NK-92 (cell line): ENCODE measurements around the gene RELN.
"Not testable (repeated sequence)": the region's sequence is repeated elsewhere in the genome, so short reads cannot be mapped to it uniquely, and the experiment has no call there.

Source experiments
- DNase-seq: peaks from one replicate; lab custom pipeline; 2025; ENCODE audit not compliant: unreplicated experiment; lab: John Stamatoyannopoulos, UW

Gene RELN

DNA sequence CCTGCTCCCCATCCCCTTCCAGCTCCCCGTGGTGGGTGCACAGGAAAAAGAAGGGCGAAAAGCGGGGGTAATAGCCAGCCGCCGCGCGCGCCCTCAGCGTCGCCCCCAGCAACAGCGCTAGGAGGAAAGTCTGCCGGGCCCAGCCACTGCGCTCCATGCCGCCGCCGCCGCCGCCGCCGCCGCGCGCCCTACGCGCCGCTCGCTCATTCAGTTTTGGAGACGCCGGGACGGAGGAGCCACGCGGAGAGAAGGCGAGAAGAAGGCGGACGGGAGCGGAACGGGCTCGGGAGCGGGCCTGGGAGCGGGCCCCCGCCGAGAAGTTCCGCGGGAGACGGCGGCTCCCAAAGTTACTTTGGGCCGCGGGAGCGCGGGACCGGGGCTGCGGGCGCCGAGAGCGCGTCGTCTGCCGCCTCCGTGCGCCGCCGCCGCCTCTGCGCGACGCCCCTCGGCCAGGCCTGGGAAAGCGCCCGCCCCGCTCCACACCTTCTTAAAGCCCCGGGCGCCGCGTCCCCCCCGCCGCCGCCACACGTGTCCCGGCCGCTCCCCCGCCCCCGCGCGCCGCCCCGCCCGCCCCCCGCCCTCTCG is at the start of gene RELN:
RELN (minus strand) TSS at position 459 of the 585 bp plus-strand sequence; CDS start at position 157, 302 bp downstream.
- DNase-seq = no peak

- DNase-seq = no peak
Observed at GRCh38 chr7:104038136-104038535, 48.7 kb upstream of the RELN start.

DNA sequence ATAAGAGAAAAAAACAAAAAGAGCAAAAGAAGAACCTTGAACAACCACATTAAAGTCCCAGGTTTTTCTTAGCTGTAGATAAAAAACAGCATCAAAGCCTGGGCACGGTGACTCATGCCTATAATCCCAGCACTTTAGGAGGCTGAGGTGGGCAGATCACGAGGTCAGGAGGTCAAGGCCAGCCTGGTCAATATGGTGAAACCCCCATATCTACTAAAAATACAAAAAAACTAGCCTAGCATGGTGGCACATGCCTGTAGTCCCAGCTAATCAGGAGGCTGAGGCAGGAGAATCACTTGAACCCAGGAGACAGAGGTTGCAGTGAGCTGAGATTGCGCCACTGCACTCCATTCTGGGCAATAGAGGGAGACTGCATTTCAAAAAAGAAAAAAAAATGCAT is 47.4 kb upstream of the RELN start:
- not testable (repeated sequence) for DNase-seq

DNA sequence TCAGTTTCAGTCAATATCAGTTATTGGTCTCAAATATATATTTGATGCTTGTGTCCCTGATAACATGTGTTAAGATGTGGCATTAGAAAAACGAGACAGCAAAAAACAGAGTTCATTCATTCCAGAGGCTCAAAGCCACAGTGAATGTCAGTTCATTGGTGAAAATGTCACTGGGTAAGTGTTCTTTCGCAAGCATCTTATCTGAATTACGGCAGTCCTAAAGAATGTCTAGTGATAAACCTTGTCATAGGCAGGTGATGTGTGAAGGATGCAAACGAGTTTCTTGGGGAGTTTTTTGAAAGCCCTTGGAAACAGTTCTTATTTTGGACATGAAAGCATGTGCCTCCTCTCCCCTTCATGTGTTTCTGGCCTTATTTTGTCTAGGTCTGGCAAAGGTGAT is 45.9 kb upstream of the RELN start:
- no peak for DNase-seq

DNA sequence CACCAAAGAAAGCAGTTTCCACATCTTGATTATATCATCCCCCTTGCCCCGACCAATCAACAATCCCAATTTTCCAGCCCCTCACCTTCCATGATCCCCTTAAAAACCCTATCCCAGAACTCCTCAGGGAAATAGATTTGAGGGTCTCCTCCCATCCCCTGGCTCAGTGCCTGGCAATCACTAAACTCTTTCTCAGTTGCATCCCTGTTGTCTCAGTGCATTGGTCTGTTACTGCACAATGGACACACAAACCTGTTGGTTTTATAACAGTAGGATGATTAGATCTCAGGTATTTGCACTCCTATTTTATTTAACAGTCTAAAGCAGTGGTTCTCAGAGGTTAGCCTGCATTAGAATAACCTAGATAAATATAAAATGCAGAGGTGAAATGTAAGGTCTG is 45.2 kb upstream of the RELN start:
- DNase-seq = no peak

GRCh38 chr7:104033837-104034236 is 44.4 kb upstream of the RELN start:
- DNase-seq = no peak

- DNase-seq = no peak
Observed at GRCh38 chr7:104032486-104032885, 43.0 kb upstream of the RELN start.

DNA sequence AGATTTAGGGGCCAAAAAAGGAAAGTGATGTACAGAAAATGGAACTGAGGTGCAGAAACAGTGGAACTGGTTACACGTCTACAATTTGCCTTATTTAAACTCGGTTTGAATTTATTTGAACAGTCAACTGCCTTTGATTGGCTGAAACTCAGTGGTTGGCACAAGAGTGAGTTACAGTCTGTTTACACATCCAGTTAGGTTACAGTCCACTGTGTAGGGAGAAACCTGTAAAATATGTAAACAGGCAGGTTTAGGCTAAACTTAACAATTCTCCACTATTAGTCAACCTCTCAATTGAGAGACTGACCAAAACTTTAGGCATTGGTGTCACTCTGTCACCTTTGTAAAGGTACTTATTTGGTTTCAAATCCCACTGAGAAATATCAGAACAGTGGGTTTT is 40.3 kb upstream of the RELN start:
- no peak for DNase-seq

- DNase-seq = no peak
Observed at GRCh38 chr7:104024632-104025031, 35.2 kb upstream of the RELN start.

- no peak for DNase-seq
Observed at GRCh38 chr7:104023100-104023499, 33.6 kb upstream of the RELN start.

- no peak for DNase-seq
Observed at GRCh38 chr7:104018425-104018824, 29.0 kb upstream of the RELN start.

DNA sequence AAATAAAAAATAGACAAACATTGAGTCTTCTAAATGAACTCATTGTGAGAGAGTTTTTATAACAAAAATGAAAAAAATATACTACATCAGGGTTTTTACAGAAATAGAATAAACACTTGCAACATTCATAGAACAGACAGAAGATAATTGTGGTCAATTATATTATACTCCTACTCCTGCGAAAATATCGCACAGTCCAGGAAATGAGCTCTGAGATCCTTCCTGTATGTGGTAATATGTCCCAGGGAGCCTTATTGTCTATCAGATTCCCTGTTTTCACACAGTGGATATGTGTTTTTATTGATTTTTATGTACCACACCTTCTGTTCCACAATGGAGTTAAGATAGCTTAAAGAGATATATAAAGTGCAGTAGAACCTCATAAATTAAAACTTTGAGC is 27.5 kb upstream of the RELN start:
- no peak for DNase-seq

DNA sequence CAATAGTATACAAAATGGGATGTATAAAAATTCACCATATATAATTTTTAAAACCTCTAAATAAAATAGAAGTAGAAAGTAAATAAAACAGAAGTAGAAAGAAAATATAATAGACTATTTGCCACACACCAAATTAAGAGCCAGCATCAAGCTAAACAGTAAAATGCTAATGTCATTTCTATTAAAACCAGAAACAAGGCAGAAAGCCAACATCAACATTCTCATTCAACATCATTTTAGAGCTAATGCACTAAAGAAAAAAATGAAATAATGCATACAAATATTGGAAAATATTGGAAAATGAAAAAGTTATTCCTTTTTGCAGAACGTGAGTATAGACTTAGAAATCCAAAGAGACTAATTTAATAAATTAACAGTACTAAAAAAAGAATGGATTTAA is 23.4 kb upstream of the RELN start:
- DNase-seq = no peak

DNA sequence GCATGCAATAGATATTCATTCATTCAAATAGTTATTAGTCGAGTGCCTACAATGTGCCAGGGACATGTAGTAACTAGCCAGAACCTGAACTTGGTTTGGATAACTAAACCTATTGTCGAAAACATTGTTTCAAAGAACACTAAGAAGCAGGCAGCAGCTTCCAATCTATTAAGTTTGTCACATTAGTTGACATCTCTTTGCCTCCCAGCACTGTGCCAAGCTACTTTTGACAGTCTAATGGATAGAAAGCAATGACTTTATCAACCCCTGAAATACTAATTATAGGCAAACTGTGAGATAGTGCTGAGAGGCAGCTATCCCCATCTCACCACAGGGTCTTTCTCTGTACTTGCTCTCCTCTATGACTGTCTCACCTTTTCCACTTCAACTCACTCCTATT is 22.4 kb upstream of the RELN start:
- no peak for DNase-seq

- DNase-seq = no peak
Observed at GRCh38 chr7:104010052-104010909, 20.8 kb upstream of the RELN start.

GRCh38 chr7:104008107-104008506 is 18.6 kb upstream of the RELN start:
- DNase-seq = no peak

DNA sequence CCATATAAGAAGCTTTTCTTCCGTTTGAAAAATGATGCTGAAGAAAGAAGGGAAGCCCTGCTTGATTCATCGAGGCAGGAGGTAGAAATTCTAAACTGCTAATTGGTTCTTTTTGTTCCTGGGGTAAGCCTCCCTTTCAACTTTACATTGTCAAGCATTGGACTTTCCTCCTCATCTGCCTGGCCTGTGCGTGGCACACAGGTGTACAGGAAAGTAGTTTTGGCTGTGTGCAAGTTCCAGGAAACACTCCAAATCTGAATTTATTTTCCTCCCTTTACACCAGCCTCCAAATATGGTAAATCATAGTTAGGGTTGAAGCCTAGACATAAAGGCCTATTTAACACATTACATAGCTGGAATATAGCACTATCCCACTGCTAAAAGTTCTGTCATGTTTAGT is 18.2 kb upstream of the RELN start:
- no peak for DNase-seq

GRCh38 chr7:104005197-104005596 is 15.7 kb upstream of the RELN start:
- DNase-seq = no peak

DNA sequence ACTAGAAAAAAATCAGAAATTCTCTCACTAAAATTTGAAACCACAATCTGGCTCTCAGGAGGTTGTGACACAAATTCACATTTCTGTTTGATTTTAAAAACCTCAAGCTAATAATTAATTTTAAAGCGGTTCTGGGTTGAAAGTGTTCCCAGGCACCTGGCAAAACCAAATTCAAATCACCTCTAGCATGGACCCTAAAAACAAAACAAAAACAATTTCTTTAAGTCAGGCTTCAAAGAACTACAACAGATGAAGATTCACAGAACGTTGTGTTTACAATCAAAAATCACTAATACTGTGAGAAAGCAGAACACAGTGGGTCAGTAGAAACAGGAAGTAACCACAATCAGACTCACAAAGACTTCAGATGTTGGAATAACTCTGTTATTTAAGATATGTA is 7.2 kb upstream of the RELN start:
- DNase-seq = no peak

DNA sequence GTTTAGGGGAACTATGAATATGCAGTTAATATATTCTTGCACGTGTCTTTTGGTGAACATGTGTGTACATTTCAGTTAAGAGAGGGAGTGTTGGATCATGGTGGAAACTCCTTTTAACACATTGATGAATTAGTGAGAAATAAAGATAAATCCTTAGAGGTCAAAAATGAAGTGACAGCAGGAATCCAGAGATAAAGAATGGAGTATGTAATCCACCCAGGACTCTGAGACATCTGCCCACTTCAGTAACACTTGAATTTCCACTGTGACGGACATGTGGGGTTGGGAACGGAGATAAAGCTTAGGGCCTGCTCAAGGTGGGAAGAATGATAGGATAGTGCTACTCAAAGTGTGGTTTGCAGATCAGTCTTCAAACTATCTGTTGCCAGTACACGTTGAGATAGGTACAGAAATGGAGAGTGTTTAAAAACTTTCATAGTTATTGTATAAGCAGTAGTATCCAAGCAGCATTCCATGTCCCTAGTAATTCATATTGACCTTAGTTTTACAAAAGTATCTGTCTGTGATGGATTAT is 6.6 kb upstream of the RELN start:
- no peak for DNase-seq

GRCh38 chr7:103995554-103995953 is 6.1 kb upstream of the RELN start:
- no peak for DNase-seq

GRCh38 chr7:103993551-103993950 is 4.1 kb upstream of the RELN start:
- DNase-seq = no peak
